Neural cell (in vitro differentiated cells): Measurements from ENCODE around the gene DPPA4. TPM values are rescaled to one million over a fixed set of nuclear protein-coding genes. Genes with fewer than 3 reads are reported as not detected.

Experiments
- H2AFZ ChIP-seq: fragments of 200-600, 300-800 bp; sonication (generic), shearing (Covaris generic); 2 replicates; pipeline ENCODE4 v1.6.0; 2014; ENCODE audit warnings: low read depth, mild to moderate bottlenecking, antibody characterized with exemption, low read length, moderate library complexity
- H3F3A ChIP-seq: fragments of 200-600 bp; shearing (Covaris generic); 2 replicates; pipeline ENCODE4 v1.6.1; 2016; ENCODE audit warnings: mild to moderate bottlenecking, moderate library complexity, mixed read lengths, antibody characterized with exemption, low read length; ENCODE audit not compliant: insufficient read depth, poor library complexity, severe bottlenecking
- H3K27ac ChIP-seq: fragments of 200-600, 300-800 bp; sonication (generic), shearing (Covaris generic); 2 replicates; pipeline ENCODE4 v1.5.1; 2014; ENCODE audit warnings: mild to moderate bottlenecking, low read length, moderate library complexity
- H3K27me3 ChIP-seq: fragments of 300-800, 200-600 bp; sonication (generic), shearing (Covaris generic); 2 replicates; pipeline ENCODE4 v1.6.0; 2014; ENCODE audit warnings: mild to moderate bottlenecking, low read depth, low read length, moderate library complexity; ENCODE audit not compliant: insufficient read depth
- H3K36me3 ChIP-seq: fragments of 300-800, 200-600 bp; sonication (generic), shearing (Covaris generic); 2 replicates; pipeline ENCODE4 v1.5.1; 2014; ENCODE audit warnings: mild to moderate bottlenecking, antibody characterized with exemption, low read length, moderate library complexity; ENCODE audit not compliant: insufficient read depth
- H3K4me2 ChIP-seq: fragments of 300-800, 200-600 bp; sonication (generic), shearing (Covaris generic); 2 replicates; pipeline ENCODE4 v1.6.0; 2014; ENCODE audit warnings: mild to moderate bottlenecking, low read length
- H3K4me3 ChIP-seq: fragments of 300-800, 200-600 bp; sonication (generic), shearing (Covaris generic); 2 replicates; pipeline ENCODE4 v1.5.1; 2014; ENCODE audit warnings: mild to moderate bottlenecking, low read length, moderate library complexity
- H3K79me2 ChIP-seq: fragments of 200-600 bp; shearing (Covaris generic); replicated peaks from 2 replicates; pipeline ENCODE4 v1.6.0; 2014; ENCODE audit warnings: mild to moderate bottlenecking, low read length, moderate library complexity; ENCODE audit not compliant: insufficient read depth
- H3K9ac ChIP-seq: fragments of 300-800, 200-600 bp; sonication (generic), shearing (Covaris generic); 2 replicates; pipeline ENCODE4 v1.6.1; 2016; ENCODE audit warnings: mild to moderate bottlenecking, low read length, mixed read lengths
- H3K9me2 ChIP-seq: fragments of 200-600 bp; shearing (Covaris generic); 2 replicates; pipeline ENCODE4 v1.6.1; 2016; ENCODE audit warnings: mild to moderate bottlenecking, low read length, mixed read lengths; ENCODE audit not compliant: insufficient read depth
- H3K9me3 ChIP-seq: fragments of 200-600, 300-800 bp; sonication (generic), shearing (Covaris generic); 2 replicates; pipeline ENCODE4 v1.6.1; 2016; ENCODE audit warnings: mild to moderate bottlenecking, mixed run types, low read length, moderate library complexity, mixed read lengths
- H4K20me1 ChIP-seq: fragments of 200-600 bp; shearing (Covaris generic); 2 replicates; pipeline ENCODE4 v1.6.1; 2016; ENCODE audit warnings: mild to moderate bottlenecking, mixed run types; ENCODE audit not compliant: insufficient read depth
- CTCF ChIP-seq: fragments of 450-650 bp; IDR thresholded peaks from 2 replicates; pipeline ENCODE4 v1.5.1; 2014; ENCODE audit warnings: antibody characterized with exemption, mild to moderate bottlenecking, moderate library complexity; ENCODE audit not compliant: poor library complexity, severe bottlenecking
- EP300 ChIP-seq: fragments of 450-650 bp; conservative IDR thresholded peaks from 2 replicates; pipeline ENCODE4 v1.6.1; 2014; ENCODE audit warnings: antibody characterized with exemption, mild to moderate bottlenecking, moderate library complexity; ENCODE audit not compliant: poor library complexity, severe bottlenecking
- EZH2 ChIP-seq: fragments of 200-600, 300-800 bp; shearing (Covaris generic), sonication (generic); IDR thresholded peaks from 2 replicates; pipeline ENCODE4 v1.6.1; 2014; ENCODE audit warnings: antibody characterized with exemption, low read length, borderline replicate concordance, mild to moderate bottlenecking; ENCODE audit not compliant: insufficient read depth, poor library complexity, severe bottlenecking
- MXI1 ChIP-seq: fragments of 450-650 bp; conservative IDR thresholded peaks from 2 replicates; pipeline ENCODE4 v1.6.1; 2014; ENCODE audit warnings: antibody characterized with exemption, mild to moderate bottlenecking; ENCODE audit not compliant: poor library complexity, severe bottlenecking
- POLR2AphosphoS5 ChIP-seq: IDR thresholded peaks from 2 replicates; pipeline ENCODE4 v1.6.1; 2012
- RAD21 ChIP-seq: fragments of 450-650 bp; conservative IDR thresholded peaks from 2 replicates; pipeline ENCODE4 v1.6.1; 2014; ENCODE audit warnings: antibody characterized with exemption, mild to moderate bottlenecking, moderate library complexity
- REST ChIP-seq: IDR thresholded peaks from 2 replicates; pipeline ENCODE4 v1.6.1; 2012; ENCODE audit warnings: borderline replicate concordance
- SMC3 ChIP-seq: fragments of 450-650 bp; conservative IDR thresholded peaks from 2 replicates; pipeline ENCODE4 v1.6.1; 2014; ENCODE audit warnings: antibody characterized with exemption, mild to moderate bottlenecking, moderate library complexity; ENCODE audit not compliant: poor library complexity
- TAF1 ChIP-seq: IDR thresholded peaks from 2 replicates; pipeline ENCODE4 v1.6.1; 2012; ENCODE audit warnings: low read depth
- polyA plus RNA-seq: library from polyadenylated mRNA; depleted of rRNA; stranded (reverse); fragments of >200 nt; gene quantifications from 2 replicates; pipeline ENCODE4 v1.2.3, GENCODE V29; 2014
- small RNA-seq, 3 experiments: library from RNA; depleted of rRNA; stranded (forward); fragments of <200 nt; gene quantifications; one replicate each; pipeline ENCODE3, GENCODE V24; 2012

DPPA4 gene
- polyA plus RNA-seq, 1 donor from 2014 or later: 1.6 TPM

- Histone ChIP-seq H3K27ac (no peak overlapping the region), H3F3A (no peaks in the 10 kb centered on the region), H3K4me2 (no peak overlapping the region), H3K27me3 (no peaks in the 10 kb centered on the region), H3K9me2 (no peaks in the 10 kb centered on the region), H3K9me3 (no peaks in the 10 kb centered on the region), H4K20me1 (no peaks in the 10 kb centered on the region), H3K36me3 (no peaks in the 10 kb centered on the region), H3K9ac (no peak overlapping the region), H3K4me3 (no peak overlapping the region), H3K79me2 (no peaks in the 10 kb centered on the region), H2AFZ (no peak overlapping the region)
- TF ChIP-seq EP300 (no peak), TAF1 (no peak), RAD21 (no peak), REST (no peak), MXI1 (no peak), POLR2AphosphoS5 (no peak), EZH2 (no peak), CTCF (no peak), SMC3 (no peak)
These were observed 59.2 kb downstream of the DPPA4 start for GRCh38 chr3:109278141-109278540.

Small RNA genes lying within 50 kb of the gene (small RNA-seq; reads per million reads assigned to genes)
- gene AC124945.1 (0 reads per million in 3 experiments), gene RF00017 (0 reads per million in 3 experiments)

Other genes starting within 250 kb of the DPPA4 start
- gene MORC1, start 219.4 kb downstream of the DPPA4 start, polyA plus RNA-seq: not detected in 2 replicates
- gene C3orf85, start 200.8 kb downstream of the DPPA4 start, polyA plus RNA-seq: not detected in 2 replicates
- gene DPPA2, start 21.0 kb downstream of the DPPA4 start, polyA plus RNA-seq: not detected in 2 replicates